ENCODE data around the gene TMEM218.

DNA sequence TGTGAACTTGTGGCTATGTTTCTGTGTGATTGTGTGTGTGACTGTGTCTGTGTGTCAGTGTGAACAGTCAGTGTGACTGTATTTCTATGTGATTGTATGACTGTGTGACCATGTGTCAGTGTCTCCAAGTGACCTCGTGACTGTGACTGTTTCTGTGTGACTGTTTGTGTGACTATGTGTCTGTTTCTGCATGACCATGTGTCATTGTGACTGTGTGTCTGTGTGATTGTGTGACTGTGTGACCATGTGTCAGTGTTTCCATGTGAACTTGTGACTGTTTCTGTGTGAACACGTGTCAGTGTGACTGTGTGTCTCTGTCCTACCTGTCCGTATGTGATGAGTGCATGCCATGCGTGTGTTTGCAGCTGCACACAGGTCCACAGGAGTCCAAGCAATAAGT, 44.3 kb upstream of the TMEM218 start:
- TF ChIP-seq, protein P1, sequence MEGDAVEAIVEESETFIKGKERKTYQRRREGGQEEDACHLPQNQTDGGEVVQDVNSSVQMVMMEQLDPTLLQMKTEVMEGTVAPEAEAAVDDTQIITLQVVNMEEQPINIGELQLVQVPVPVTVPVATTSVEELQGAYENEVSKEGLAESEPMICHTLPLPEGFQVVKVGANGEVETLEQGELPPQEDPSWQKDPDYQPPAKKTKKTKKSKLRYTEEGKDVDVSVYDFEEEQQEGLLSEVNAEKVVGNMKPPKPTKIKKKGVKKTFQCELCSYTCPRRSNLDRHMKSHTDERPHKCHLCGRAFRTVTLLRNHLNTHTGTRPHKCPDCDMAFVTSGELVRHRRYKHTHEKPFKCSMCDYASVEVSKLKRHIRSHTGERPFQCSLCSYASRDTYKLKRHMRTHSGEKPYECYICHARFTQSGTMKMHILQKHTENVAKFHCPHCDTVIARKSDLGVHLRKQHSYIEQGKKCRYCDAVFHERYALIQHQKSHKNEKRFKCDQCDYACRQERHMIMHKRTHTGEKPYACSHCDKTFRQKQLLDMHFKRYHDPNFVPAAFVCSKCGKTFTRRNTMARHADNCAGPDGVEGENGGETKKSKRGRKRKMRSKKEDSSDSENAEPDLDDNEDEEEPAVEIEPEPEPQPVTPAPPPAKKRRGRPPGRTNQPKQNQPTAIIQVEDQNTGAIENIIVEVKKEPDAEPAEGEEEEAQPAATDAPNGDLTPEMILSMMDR (conservative IDR thresholded peaks at IDR 0.05): no peak
- no peak for TF ChIP-seq EZH2 (IDR thresholded peaks at IDR 0.05; ENCODE audit: low read depth)

Measured in PC-9 (cell line).